Right renal cortex interstitium (tissue), 3 donors: Measurements from ENCODE around the gene ANKRD11. TPM values are rescaled to one million over a fixed set of nuclear protein-coding genes. Genes with fewer than 3 reads are reported as not detected.

ENCODE experiments used
- DNase-seq, 3 donors: peaks; one replicate each; pipeline ENCODE4 v3.0.0-alpha.2; 2013; ENCODE audit warnings: low read depth in 3 of 3, low spot score in 2 of 3
- polyA plus RNA-seq, 3 donors: library from polyadenylated mRNA; unstranded; fragments of 120-200 nt; gene quantifications; one replicate each; pipeline ENCODE4 v1.2.1, GENCODE V29; 2013; ENCODE audit not compliant: insufficient read length in 3 of 3

The ANKRD11 gene
- polyA plus RNA-seq, 3 donors: 84.3 to 86.5 (median 86.3) TPM

GRCh38 chr16:89322321-89323119, 167.8 kb downstream of the ANKRD11 start:
- no peak for DNase-seq

GRCh38 chr16:89320782-89321501, 169.4 kb downstream of the ANKRD11 start:
- no peak for DNase-seq

GRCh38 chr16:89319886-89320781, 170.2 kb downstream of the ANKRD11 start:
- no peak for DNase-seq

GRCh38 chr16:89319631-89319885, 170.8 kb downstream of the ANKRD11 start:
- no peak for DNase-seq

GRCh38 chr16:89318871-89319630, 171.3 kb downstream of the ANKRD11 start:
- DNase-seq: no peak

- DNase-seq: no peak
Measured at GRCh38 chr16:89318430-89318758, 172.0 kb downstream of the ANKRD11 start.

- DNase-seq: no peak
Measured at GRCh38 chr16:89317729-89318429, 172.5 kb downstream of the ANKRD11 start.

GRCh38 chr16:89317101-89317671, 173.2 kb downstream of the ANKRD11 start:
- no peak for DNase-seq

- no peak for DNase-seq
Measured at GRCh38 chr16:89316701-89317100, 173.7 kb downstream of the ANKRD11 start.

- no peak for DNase-seq
Measured at GRCh38 chr16:89315791-89316581, 174.4 kb downstream of the ANKRD11 start.

- DNase-seq: no peak
Measured at GRCh38 chr16:89315271-89315670, 175.1 kb downstream of the ANKRD11 start.

GRCh38 chr16:89314854-89315253, 175.5 kb downstream of the ANKRD11 start:
- DNase-seq: no peak

GRCh38 chr16:89314357-89314756, 176.0 kb downstream of the ANKRD11 start:
- no peak for DNase-seq

GRCh38 chr16:89313583-89313982, 176.8 kb downstream of the ANKRD11 start:
- no peak for DNase-seq

- DNase-seq: no peak
Measured at GRCh38 chr16:89312598-89313299, 177.6 kb downstream of the ANKRD11 start.

- no peak for DNase-seq
Measured at GRCh38 chr16:89312194-89312593, 178.2 kb downstream of the ANKRD11 start.

- DNase-seq: no peak
Measured at GRCh38 chr16:89311636-89312035, 178.7 kb downstream of the ANKRD11 start.

- DNase-seq: no peak
Measured at GRCh38 chr16:89309438-89310122, 180.8 kb downstream of the ANKRD11 start.
